HG03039 (cell line): ENCODE measurements around the gene RCC1.
"Not testable (repeated sequence)": the region's sequence is repeated elsewhere in the genome, so short reads cannot be mapped to it uniquely, and the experiment has no call there.

Source experiments
- ATAC-seq: cut with Tn5 transposase; IDR thresholded peaks from one replicate; pipeline ENCODE4 v1.9.1; 2021; ENCODE audit warnings: mild to moderate bottlenecking, moderate library complexity; ENCODE audit not compliant: unreplicated experiment

The RCC1 gene

GRCh38 chr1:28505406-28506187 is at the start of gene RCC1:
RCC1 (plus strand) TSS chr1:28506043; CDS start chr1:28529867, 23,824 bp downstream.
- ATAC-seq: peak; percentile 64

- ATAC-seq: no peak
Observed at GRCh38 chr1:28456078-28456477, 49.8 kb upstream of the RCC1 start.

- no peak for ATAC-seq
Observed at GRCh38 chr1:28457678-28458077, 48.2 kb upstream of the RCC1 start.

- ATAC-seq: no peak
Observed at GRCh38 chr1:28458237-28459228, 47.3 kb upstream of the RCC1 start.

GRCh38 chr1:28466226-28466778 is 39.5 kb upstream of the RCC1 start:
- no peak for ATAC-seq

- no peak for ATAC-seq
Observed at GRCh38 chr1:28470146-28470545, 35.7 kb upstream of the RCC1 start.

- ATAC-seq: not testable (repeated sequence)
Observed at GRCh38 chr1:28479497-28479896, 26.3 kb upstream of the RCC1 start.

- ATAC-seq: no peak
Observed at GRCh38 chr1:28480308-28480707, 25.5 kb upstream of the RCC1 start.

- ATAC-seq: no peak
Observed at GRCh38 chr1:28482138-28482537, 23.7 kb upstream of the RCC1 start.

GRCh38 chr1:28482702-28483101 is 23.1 kb upstream of the RCC1 start:
- no peak for ATAC-seq

- no peak for ATAC-seq
Observed at GRCh38 chr1:28494737-28495136, 11.1 kb upstream of the RCC1 start.

- ATAC-seq: no peak
Observed at GRCh38 chr1:28499553-28499952, 6.3 kb upstream of the RCC1 start.

- no peak for ATAC-seq
Observed at GRCh38 chr1:28501925-28502324, 3.9 kb upstream of the RCC1 start.

GRCh38 chr1:28503117-28503516 is 2.7 kb upstream of the RCC1 start:
- no peak for ATAC-seq

GRCh38 chr1:28506907-28507246 is 1.0 kb downstream of the RCC1 start:
- no peak for ATAC-seq

- ATAC-seq: no peak
Observed at GRCh38 chr1:28507247-28507645, 1.4 kb downstream of the RCC1 start.

GRCh38 chr1:28507646-28508434 is 2.0 kb downstream of the RCC1 start:
- no peak for ATAC-seq

GRCh38 chr1:28508435-28508754 is 2.6 kb downstream of the RCC1 start:
- ATAC-seq: no peak

GRCh38 chr1:28509705-28510272 is 3.9 kb downstream of the RCC1 start:
- ATAC-seq: no peak

- no peak for ATAC-seq
Observed at GRCh38 chr1:28510273-28510969, 4.6 kb downstream of the RCC1 start.
